Sigmoid colon (tissue), 4 donors: ENCODE data around the gene ERMP1.

Source experiments
- CTCF ChIP-seq, 4 experiments: fragments of 450-650 bp in 3 of 4; fragments of 200-600 bp in 1 of 4; IDR thresholded peaks; one replicate each; pipeline ENCODE4 v1.5.1; 2016 to 2019; ENCODE audit warnings: antibody characterized with exemption in 4 of 4, mild to moderate bottlenecking in 3 of 4, moderate library complexity in 2 of 4
- EP300 ChIP-seq, 4 donors: sonication (generic); formaldehyde crosslinking; IDR thresholded peaks; one replicate each; pipeline ENCODE4 v1.6.1; 2017; ENCODE audit warnings: antibody characterized with exemption in 4 of 4
- POLR2A ChIP-seq, 2 donors: fragments of 450-650 bp; IDR thresholded peaks; one replicate each; pipeline ENCODE4 v1.6.1; 2016; ENCODE audit warnings: antibody characterized with exemption in 2 of 2, mild to moderate bottlenecking in 2 of 2, moderate library complexity in 2 of 2
- POLR2AphosphoS5 ChIP-seq, 4 donors: sonication (generic); formaldehyde crosslinking; IDR thresholded peaks; one replicate each; pipeline ENCODE4 v1.6.1; 2017; ENCODE audit warnings: antibody characterized with exemption in 4 of 4

- no peak for TF ChIP-seq POLR2AphosphoS5 (IDR thresholded peaks at IDR 0.05)
- no peak for TF ChIP-seq POLR2A (IDR thresholded peaks at IDR 0.05)
- no peak for TF ChIP-seq CTCF (IDR thresholded peaks at IDR 0.05)
- no peak for TF ChIP-seq EP300 (IDR thresholded peaks at IDR 0.05)
Measured at GRCh38 chr9:5846096-5846495, 13.2 kb upstream of the ERMP1 start.
